ENCODE measurements around the gene MAGEB3.
"Not testable (repeated sequence)": the region's sequence is repeated elsewhere in the genome, so short reads cannot be mapped to it uniquely, and the experiment has no call there.

MAGEB3 gene, protein sequence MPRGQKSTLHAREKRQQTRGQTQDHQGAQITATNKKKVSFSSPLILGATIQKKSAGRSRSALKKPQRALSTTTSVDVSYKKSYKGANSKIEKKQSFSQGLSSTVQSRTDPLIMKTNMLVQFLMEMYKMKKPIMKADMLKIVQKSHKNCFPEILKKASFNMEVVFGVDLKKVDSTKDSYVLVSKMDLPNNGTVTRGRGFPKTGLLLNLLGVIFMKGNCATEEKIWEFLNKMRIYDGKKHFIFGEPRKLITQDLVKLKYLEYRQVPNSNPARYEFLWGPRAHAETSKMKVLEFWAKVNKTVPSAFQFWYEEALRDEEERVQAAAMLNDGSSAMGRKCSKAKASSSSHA

DNA sequence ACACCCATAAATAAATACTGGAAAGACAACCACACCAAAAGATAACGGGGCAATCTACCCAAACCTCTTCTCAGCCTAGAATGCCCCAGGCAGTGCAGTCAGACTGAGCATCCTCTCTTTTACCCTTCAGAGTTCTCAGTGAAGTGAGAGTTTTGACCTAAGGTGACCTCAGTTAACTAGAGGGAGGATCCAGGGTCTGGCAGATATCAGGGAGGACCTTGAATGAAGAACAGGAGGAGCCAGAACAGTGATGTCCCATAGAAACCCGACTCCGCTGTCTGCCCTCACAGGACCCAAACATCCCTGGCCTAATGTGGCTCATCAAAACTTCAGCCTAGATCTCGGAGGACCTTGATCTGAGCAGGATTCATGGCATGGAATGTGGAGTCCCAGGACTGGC, at the start of gene MAGEB3:
MAGEB3 (plus strand) TSS at position 263 of the 400 bp plus-strand sequence. CDS start 5,268 bp downstream, outside the sequence.
- DNase-seq: no peak

DNA sequence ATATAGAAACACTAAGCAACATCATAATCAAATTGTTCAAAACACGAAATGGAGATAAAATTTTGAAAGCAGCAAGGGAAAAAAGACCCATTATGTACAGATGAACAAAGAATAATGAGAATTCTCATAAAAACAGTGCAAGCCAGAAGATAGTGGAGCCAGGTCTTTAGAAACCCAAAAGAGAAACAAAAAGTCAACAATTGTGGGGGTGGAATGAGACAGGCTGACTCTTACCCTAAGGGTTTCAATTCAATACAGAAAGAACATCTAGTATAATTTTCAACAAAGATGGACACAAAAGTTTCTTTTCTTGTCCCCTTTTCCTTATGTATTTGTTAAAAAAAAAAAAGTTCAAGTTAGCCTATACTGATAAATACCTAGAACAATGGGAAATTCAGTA, 49.1 kb upstream of the MAGEB3 start:
- DNase-seq: no peak

DNA sequence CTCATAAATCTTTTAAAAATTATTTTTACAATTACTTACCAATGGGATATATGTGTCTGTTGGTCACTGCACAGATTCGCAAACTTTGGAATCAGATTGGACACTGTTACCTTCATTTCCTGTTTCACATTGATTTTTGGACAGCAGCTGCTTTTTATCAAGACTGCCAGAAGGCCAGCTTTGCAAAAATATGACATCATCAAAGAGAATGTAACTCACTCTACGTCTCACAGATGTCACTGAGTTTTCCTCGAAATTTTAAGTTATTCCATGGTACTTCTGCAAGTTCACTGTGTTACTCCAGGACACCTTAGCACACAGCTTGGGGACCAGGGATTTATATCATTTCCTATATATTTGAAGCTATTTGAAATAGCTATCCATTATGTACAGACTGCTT, 46.9 kb upstream of the MAGEB3 start:
- no peak for DNase-seq

DNA sequence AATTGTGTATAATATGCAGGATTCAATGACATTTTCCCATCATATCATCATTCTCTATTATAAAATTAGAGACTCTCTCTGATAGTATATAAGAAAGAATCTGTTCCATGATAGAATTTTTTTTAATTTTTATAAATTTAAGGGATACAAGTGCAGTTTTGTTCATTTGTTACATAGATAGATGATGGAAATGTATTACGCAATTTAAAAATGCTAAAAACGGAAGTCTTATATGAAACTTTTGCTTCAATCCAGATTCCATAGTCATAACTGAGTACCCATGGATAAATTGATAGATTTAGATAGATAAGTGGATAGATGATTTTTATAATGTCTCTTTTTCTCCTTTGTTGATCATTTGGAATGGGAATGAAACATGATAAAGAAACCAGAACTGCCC, 40.0 kb upstream of the MAGEB3 start:
- no peak for DNase-seq

DNA sequence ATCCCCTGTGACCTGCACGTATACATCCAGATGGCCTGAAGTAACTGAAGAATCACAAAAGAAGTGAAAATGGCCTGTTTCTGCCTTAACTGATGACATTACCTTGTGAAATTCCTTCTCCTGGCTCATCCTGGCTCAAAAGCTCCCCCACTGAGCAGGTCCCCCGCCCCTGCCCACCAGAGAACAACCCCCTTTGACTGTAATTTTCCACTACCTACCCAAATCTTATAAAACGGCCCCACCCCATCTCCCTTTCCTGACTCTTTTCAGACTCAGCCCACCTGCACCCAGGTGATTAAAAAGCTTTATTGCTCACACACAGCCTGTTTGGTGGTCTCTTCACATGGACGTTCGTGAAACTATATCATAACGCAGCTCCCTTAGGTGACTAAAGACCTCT, 36.5 kb upstream of the MAGEB3 start:
- not testable (repeated sequence) for DNase-seq

DNA sequence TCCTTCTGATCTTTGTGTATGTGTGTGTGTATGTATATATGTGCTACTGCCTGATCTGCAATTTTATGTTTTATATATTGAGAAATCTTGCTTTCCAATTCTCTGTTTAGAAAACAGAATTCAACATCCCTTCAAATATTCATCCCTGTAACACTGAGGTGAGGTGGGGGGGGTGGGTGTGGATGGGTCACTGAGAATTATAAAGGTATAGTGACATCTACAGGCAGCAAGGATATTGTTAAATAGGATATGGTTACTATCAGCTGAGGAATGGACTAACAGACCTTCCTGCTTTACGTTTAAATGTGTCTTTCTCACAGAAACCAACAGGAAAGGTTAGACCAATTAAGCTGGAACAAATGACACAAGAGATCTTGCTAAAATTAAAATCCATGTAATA, 34.1 kb upstream of the MAGEB3 start:
- DNase-seq: no peak

DNA sequence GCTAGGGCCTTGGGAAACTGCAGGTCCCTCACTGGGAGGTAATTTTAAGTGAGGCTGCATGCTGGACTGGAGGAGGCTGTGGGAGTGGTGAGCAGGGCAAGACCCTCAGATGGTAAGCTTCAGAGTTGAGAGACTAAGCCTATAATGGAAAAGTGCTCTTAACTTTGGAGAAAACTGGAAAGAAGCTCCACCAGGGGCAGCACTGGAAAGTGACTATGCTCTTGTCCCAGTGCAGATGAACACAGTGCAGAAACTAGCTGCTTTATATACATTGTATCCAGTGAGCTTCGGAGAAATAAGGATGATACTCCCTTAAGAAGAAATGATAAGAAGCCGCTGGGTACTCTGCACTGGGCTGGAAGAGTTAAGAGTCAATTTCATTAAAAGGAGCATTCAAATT, 18.3 kb upstream of the MAGEB3 start:
- DNase-seq: no peak

DNA sequence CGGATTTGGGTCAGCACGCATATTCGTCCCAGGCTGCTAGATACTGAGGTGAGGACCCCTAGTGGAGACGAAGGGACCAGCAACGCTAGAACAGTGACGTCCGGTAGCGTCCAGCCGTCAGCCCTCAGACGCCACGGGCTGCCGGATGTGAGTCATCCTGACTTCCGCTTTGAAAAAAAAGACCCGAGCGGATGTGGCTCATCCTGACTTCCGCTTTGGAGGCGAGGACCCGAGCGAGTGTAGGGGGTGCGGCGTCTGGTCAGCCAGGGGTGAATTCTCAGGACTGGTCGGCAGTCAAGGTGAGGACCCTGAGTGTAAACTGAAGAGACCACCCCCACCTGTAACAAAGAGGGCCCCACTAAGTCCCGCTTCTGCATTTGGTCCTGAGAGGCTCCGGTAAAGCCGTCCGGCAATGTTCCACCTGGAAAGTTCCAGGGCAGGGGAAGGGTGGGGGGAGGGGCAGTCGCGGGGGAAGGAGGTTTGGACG, 15.1 kb upstream of the MAGEB3 start, which contains the start of gene MAGEB2:
MAGEB2 (plus strand) TSS at position 207 of the 487 bp plus-strand sequence. CDS start 3,018 bp downstream, outside the sequence.
- no peak for DNase-seq

DNA sequence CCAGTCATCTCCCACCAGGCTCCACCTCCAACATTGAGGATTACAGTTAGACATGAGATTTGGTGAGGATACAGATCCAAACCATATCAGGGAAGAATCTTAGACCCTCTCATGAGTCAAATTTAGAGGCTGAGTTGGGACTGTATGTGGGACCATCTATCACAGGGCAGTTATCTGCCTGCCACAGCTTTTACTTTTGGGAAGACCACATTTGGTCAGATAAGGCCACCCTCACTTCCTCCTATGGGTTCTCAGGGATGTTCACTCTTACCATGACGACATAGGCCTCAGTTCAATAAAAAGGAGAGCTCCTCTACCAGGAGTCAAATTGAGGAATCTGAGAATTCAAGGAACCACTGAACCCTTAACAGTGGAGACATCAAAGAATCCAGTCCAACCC, 13.0 kb upstream of the MAGEB3 start:
- DNase-seq: no peak

DNA sequence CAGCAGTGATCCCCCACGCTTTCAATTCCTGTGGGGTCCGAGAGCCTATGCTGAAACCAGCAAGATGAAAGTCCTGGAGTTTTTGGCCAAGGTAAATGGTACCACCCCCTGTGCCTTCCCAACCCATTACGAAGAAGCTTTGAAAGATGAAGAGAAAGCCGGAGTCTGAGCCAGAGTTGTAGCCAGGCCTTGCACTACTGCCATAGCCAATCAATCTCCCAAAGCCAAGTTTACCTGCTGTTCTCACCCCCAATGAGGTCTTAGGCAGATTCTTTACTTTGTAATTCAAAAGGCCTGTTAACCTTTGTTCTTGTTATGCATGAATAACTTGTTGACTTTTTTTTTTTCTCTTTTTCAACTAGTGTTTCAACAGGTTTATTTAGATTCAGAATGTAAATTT, 11.1 kb upstream of the MAGEB3 start:
- no peak for DNase-seq

DNA sequence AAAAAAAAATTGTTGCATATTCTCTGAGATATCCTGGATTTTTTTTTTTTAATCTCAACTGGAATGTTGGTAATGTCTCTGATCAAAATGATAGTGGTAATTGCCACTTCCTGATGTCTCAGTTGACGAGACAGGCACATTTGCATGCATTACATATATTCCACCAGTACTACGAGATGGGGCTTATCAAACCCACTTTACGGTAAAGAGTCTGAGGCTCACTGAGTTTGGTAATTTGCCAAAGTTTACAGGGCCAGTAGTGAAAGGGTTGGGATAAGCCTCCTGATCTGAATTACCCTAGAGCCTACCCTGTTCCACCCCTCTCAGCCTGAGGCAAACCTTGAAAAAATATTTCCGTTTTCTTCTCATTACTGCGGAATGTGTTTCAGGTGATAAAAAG, 9.8 kb upstream of the MAGEB3 start:
- DNase-seq: no peak

DNA sequence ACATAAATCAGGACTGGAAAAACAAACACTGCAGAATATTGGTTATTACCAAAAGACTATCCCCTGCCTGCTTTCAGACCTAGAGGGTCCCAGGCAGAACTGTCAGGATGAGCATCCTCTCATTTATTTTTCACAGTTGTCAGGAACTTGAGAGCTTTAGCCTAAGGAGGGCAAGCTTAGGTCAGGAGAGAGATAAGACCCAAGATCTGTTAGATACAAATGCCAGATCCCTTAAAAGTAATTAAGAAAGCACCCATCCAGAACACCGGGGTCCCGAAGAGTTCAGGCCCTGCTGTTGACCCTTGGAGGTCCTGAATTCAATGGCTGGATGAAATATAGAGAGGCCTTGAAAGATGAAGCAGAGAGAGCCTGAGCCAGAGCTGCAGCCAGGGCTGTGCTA, 5.9 kb upstream of the MAGEB3 start:
- no peak for DNase-seq

DNA sequence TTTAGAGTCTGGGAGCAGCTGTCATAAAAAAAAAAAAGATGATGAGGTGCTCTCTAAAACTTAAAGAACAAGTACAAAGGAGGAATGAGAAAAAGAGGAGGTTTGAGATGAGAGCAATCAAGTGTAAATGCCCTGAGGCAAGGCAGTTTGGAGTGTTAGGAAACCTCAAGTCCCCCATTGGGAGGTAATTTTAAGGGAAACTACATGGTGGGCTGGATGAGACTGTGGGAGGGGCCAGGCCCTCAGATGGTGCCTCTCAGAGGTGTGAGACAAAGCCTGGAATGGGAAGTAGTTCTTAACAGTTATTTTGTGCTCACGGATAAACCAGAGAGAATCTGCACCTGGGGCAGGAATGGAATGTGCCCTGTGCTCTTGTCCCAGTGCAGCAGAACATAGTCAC, 1.9 kb upstream of the MAGEB3 start:
- no peak for DNase-seq

DNA sequence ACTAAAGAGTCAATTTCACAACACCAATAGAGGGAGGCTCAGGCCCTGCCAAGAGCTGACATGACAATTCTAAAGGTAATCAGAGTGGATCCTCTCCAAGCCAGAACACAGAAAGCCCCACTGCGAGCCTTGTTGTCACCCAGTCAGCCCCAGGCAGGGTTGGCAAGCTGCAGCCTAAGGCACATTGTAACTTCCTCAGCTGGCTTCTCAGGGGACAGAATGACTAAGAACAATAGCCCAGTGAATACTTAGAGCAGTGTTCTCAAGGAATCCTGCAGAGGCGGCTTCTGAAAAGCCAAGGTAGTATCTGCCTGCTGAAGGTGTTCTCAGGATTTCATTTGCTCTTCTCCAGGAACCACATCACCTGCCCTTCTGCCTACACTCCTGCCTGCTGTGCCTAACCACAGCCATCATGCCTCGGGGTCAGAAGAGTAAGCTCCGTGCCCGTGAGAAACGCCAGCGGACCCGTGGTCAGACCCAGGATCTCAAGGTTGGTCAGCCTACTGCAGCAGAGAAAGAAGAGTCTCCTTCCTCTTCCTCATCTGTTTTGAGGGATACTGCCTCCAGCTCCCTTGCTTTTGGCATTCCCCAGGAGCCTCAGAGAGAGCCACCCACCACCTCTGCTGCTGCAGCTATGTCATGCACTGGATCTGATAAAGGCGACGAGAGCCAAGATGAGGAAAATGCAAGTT, 11.4 kb downstream of the MAGEB3 start, which contains the start of gene MAGEB4:
MAGEB4 (plus strand) TSS at position 277 of the 692 bp plus-strand sequence; CDS start at position 413, 136 bp downstream.
- no peak for DNase-seq

DNA sequence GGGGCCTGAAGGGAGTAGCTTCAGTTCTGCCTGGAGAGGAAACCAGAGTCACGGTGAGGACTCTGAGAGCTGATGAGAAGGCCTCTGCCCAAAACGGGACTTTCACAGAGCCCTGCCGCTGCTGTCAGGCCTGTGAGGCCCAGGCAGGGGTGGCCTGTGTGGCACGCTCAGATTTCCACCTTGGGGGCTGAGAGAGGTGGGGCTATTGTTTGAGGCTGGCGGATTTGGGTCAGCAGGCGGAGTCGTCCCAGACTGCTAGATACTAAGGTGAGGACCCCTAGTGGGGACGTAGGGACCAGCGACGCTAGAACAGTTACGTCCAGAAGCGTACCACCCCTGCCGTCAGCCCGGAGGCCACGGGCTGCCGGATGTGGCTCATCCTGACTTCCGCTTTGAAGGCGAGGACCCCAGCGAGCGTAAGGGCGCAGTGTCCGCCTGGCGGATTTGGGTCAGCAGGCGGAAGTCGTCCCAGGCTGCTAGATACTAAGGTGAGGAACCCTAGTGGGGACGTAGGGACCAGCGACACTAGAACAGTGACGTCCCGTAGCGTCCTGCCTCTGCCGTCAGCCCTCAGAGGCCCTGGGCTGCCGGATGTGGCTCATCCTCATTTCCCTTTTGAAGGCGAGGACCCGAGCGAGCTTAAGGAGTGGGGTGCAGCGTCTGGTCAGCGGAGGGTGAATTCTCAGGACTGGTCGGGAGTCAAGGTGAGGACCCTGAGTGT, 16.5 kb downstream of the MAGEB3 start, which contains the start of gene MAGEB1:
MAGEB1 (plus strand) TSS at position 378 of the 721 bp plus-strand sequence. CDS start 3,348 bp downstream, outside the sequence.
- DNase-seq: no peak

DNA sequence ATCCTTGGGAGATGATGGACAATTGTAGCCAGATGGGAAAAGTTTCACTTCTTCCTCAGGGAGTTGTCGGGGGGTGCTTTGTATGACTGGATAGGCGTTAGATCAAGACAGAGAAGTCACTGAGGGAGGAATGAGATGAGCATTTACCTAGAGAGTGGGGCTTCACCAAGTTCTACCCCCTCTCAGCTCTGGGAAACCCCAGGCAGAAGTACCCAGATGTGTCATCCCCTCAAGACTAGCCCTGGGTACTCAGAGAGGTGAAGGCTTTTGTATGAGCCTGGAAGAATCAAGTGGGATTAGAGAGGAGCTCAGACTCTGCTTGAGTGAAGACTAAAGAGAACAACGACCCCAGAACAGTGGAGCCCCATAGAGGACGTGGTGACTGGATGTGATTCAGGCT, 18.4 kb downstream of the MAGEB3 start:
- DNase-seq: no peak

DNA sequence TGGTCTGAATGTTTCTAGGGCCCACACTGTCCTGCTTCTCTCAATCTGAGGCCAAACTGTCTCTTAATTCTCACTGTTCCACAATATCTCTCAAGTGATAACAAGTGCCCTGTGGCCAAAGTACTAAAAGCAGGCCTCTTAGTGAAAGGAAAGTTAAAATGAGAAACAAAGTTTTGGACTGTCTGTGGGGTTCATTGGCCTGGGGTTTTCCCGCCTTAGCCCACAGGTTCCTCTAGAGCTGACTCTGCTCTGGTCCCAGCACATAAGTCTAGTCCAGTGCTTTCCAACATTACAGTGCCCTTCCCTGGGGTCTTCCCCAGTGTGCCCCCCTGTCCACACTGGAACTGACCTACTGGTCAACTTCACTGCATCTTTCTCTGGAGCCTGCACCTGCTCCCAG, 22.8 kb downstream of the MAGEB3 start:
- no peak for DNase-seq

DNA sequence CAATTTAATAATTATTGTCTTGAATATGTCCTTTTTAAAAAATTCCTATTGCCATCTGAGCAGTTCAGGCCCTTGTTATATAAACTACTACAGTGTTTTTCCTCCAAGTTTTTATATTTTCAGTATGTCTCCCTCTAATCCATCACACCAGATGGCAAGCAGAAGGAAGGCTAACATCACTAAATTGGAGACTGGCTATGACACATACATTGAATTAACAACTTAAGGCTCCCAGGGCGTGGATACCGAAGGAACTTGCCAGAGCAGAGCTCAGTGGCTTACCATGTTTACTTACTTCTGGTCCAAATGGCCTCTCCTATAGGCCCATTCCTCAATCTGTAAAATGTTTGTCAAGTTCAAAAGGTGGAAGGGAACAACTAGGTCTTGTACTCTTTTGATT, 29.5 kb downstream of the MAGEB3 start:
- no peak for DNase-seq

DNA sequence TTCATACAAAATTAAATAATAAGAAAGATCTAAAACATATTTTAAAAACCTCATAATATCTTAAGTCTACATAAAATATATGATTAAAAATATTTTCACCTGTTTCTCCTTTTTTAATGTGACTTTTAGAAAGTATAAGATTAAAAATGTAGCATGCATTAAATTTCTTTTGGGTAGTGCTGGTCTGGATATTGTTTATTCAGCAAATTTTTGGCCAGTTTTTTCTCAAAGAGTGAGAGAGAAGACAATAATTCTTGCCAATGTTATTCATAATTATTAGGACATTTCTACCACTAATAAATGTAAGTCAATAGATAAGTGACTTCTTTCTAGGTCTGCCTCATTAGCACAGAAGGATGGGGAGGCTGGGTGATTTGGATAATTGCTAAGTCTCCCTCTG, 30.6 kb downstream of the MAGEB3 start:
- DNase-seq: no peak

DNA sequence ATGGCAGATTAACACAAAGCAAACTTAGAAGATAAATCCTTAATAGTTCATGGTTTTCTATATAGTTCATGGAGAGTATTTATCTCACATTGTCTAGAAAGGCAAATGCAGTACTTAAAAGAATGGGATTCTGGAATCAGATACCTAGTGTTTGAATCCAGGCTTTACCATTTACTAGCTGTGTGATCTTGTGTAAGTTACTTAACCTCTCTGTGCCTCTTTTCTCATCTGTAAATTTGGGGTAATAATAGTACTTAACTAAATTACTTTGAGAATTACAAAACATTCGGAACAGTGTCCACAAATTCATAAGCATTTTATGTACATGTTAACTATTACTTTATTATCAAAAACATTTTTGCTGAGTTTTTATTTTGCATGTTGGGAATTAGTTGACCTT, 32.3 kb downstream of the MAGEB3 start:
- DNase-seq: no peak

DNA sequence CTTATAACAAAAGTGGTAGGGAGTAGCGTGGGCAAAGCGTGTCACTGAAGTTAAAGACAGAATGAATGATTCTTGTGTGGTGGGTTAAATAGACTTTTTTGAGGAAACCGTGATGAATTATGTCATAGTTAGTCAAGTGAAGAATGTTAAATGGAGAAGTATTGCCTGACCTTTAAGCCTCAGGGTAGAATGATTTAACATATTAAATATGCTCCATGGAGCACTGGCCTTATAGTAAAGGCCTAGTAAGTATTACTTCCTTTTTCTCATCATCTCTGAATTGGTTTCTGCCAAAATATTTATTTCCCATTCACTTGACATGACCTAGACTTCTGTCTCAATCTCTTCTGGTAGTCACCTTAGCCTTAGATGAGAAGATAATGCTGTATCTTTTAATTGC, 40.2 kb downstream of the MAGEB3 start:
- no peak for DNase-seq

DNA sequence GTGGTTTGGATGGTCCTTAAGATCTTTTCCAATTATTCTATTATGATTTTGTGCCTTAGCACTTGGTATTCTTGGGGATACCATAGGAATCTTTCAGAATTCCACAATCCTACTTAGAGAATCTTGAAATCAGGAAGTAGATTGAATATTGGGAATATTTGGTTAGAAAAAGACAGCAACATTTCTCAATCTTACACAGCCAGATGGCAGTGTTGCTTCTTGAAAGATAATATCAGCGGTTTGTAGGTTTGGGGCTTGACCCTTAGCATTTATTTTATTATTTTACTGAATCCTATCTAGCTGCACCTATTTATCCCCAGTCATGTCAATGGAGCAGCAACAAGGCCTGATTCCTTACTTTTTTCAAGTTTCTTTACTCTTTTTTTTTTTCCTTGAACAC, 45.0 kb downstream of the MAGEB3 start:
- no peak for DNase-seq

DNA sequence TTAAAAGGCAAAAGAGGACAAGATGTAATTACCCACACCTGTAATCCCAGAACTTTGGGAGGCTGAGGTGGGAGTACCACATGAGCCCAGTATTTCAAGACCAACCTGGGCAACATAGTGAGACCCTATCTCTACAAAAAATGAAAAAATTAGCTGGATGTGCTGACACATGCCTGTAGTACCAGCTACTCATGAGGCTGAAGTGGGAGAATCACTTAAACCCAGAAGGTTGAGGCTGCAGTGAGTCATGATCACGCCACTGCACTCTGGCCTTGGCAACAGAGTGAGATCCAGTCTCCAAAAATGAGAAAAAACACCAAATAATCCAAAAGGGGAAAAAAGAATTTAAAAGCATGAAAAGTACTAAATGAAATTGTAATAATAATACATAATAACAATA, 47.9 kb downstream of the MAGEB3 start:
- DNase-seq: no peak
